Activated CD8-positive, alpha-beta T cell treated with anti-CD3 and anti-CD28 coated beads for 36 hours (primary cell): ENCODE data around the gene SDF2. TPM values are rescaled to one million over a fixed set of nuclear protein-coding genes. Genes with fewer than 3 reads are reported as not detected.

Experiments
- ATAC-seq: fragments of 200-7000 bp; cut with Tn5 transposase; one replicate; pipeline ENCODE4 v1.10.0; 2021; ENCODE audit warnings: mild to moderate bottlenecking, moderate library complexity
- CTCF ChIA-PET: fragments of 350-600 bp; sonication (Branson Sonifier 250); formaldehyde crosslinking; loops from one replicate; lab custom pipeline; 2021; ENCODE audit warnings: antibody characterized with exemption; lab: Charles Lee
- POLR2A ChIA-PET: fragments of 350-600 bp; sonication (Branson Sonifier 250); formaldehyde crosslinking; loops from one replicate; lab custom pipeline; 2021; ENCODE audit warnings: antibody characterized with exemption; lab: Charles Lee
- DNase-seq: peaks from one replicate; pipeline ENCODE4 v3.0.0-alpha.2; 2020
- H3K27ac Mint-ChIP-seq: one replicate; pipeline ENCODE4 v1.8.0; 2021; ENCODE audit warnings: mild to moderate bottlenecking, mixed read lengths
- H3K27me3 Mint-ChIP-seq: one replicate; pipeline ENCODE4 v1.8.0; 2021; ENCODE audit warnings: mixed read lengths
- H3K36me3 Mint-ChIP-seq: one replicate; pipeline ENCODE4 v1.8.0; 2021; ENCODE audit warnings: low read depth, mixed read lengths
- H3K4me1 Mint-ChIP-seq: one replicate; pipeline ENCODE4 v1.8.0; 2021; ENCODE audit warnings: low read depth, mixed read lengths
- H3K4me3 Mint-ChIP-seq: one replicate; pipeline ENCODE4 v1.8.0; 2021; ENCODE audit warnings: mild to moderate bottlenecking, moderate library complexity, mixed read lengths
- H3K9me3 Mint-ChIP-seq: one replicate; pipeline ENCODE4 v1.8.0; 2021; ENCODE audit warnings: mixed read lengths
- intact Hi-C: fragments of 100-400 bp; cut with micrococcal nuclease; formaldehyde crosslinking; loops from one replicate; pipeline ENCODE4 v1.10.0; 2022
- total RNA-seq, 2 experiments: library from RNA; stranded (reverse); gene quantifications; one replicate each; pipeline ENCODE4 v1.2.3, GENCODE V29; 2021
- TF ChIP-seq, protein P1 (sequence below): fragments of 200-600 bp; IDR thresholded peaks from one replicate; pipeline ENCODE4 v1.8.0; 2022; ENCODE audit warnings: antibody characterized with exemption, mild to moderate bottlenecking

Gene SDF2
- total RNA-seq, 2 experiments from 2014 or later = 37.4 to 39.0 TPM

DNA sequence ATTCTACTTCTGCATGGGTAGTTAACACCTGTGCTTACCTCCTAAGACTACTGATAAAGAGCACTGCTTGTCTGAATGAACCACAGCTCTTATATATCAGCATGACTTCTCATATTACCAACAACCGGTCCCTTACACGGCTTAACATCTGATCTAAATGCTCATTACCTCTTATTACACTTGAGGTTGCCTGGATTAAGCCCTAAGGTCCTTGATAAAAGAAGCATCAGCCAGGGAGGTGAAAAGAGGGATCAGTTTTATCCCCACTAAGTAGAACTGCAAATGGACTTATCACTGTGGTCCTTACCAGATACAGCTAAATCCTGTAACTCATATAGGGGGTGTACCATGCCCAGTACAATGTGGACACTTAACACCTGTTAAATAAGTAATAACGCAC is 39.5 kb downstream of the SDF2 start:
- Mint-ChIP-seq H3K27ac (no peak overlapping the region), H3K4me3 (no peak overlapping the region), H3K4me1 (peaks cover 3% of the 10 kb centered on the region), H3K36me3 (peaks cover 59% of the 10 kb centered on the region), H3K9me3 (no peaks in the 10 kb centered on the region), H3K27me3 (no peaks in the 10 kb centered on the region)
- TF ChIP-seq, protein P1, sequence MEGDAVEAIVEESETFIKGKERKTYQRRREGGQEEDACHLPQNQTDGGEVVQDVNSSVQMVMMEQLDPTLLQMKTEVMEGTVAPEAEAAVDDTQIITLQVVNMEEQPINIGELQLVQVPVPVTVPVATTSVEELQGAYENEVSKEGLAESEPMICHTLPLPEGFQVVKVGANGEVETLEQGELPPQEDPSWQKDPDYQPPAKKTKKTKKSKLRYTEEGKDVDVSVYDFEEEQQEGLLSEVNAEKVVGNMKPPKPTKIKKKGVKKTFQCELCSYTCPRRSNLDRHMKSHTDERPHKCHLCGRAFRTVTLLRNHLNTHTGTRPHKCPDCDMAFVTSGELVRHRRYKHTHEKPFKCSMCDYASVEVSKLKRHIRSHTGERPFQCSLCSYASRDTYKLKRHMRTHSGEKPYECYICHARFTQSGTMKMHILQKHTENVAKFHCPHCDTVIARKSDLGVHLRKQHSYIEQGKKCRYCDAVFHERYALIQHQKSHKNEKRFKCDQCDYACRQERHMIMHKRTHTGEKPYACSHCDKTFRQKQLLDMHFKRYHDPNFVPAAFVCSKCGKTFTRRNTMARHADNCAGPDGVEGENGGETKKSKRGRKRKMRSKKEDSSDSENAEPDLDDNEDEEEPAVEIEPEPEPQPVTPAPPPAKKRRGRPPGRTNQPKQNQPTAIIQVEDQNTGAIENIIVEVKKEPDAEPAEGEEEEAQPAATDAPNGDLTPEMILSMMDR = no peak
- POLR2A ChIA-PET = interaction anchor here (0.6 to 1.6 kb wide), 5 partner anchors 11 to 42 kb away, joined by 3 to 7 read pairs (median 3); no protein-coding TSS in a partner anchor
- CTCF ChIA-PET = interaction anchor here (1.1 to 1.3 kb wide), 3 partner anchors 9 to 205 kb away, joined by 3 to 4 read pairs (median 3); partner anchors contain the start of gene BLTP2
- intact Hi-C loops = no loop called here
- no peak for DNase-seq
- ATAC-seq = no peak

DNA sequence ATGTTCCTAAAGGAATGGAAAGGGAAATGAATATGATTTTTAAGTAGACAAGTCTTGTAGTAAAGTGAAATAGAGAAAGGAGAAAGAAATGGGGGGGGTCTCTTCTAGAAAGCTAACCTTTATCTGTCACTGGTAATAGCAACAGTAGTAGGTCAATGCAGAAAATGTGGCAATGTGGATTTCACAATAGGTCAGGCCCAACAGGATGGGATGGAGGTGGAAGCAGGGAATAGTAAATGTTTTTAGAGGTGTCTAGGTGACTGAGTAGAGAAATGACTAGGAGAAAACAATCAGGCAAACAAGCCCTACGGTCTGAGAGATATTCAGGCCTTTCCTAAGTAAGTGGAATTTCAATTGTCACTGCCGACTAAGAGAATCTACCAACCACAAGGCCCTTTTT is 41.7 kb downstream of the SDF2 start:
- Mint-ChIP-seq H3K4me3 (no peak overlapping the region), H3K36me3 (peaks cover 57% of the 10 kb centered on the region), H3K4me1 (no peaks in the 10 kb centered on the region), H3K27me3 (no peaks in the 10 kb centered on the region), H3K9me3 (no peaks in the 10 kb centered on the region), H3K27ac (no peak overlapping the region)
- ATAC-seq = no peak
- ChIA-PET CTCF (interaction anchor here (1.2 to 1.4 kb wide), 2 partner anchors 28 to 49 kb away, joined by 3 to 4 read pairs; partner anchors contain the start of gene PIGS), POLR2A (interaction anchor here (0.8 to 2.1 kb wide), 4 partner anchors 8 to 25 kb away, joined by 3 to 7 read pairs (median 4); partner anchors contain the start of gene BLTP2)
- intact Hi-C loops = no loop called here
- TF ChIP-seq, protein P1 = no peak
- DNase-seq = no peak

DNA sequence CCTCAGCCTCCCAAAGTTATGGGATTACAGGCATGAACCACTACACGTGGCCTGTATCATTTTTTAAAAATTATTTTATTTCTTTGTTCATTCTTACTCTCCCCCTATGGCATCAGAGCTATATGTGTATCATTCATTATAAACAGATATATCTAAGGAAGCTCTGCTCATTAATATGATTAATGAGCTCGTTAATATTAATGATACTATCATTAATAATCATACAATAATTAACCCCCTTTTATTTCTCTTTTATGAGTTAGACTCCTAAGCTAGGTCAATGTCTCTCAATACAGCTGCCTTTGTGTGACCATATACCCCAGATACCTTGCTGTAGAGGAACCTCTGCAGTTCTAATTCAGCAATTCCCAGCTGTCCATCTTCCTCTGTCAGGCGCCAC is 43.2 kb downstream of the SDF2 start:
- CTCF ChIA-PET = interaction anchor here (0.9 to 1.2 kb wide), 2 partner anchors 26 to 28 kb away, joined by 4 to 5 read pairs; no protein-coding TSS in a partner anchor
- H3K4me1 Mint-ChIP-seq = no peaks in the 10 kb centered on the region
- no peak overlapping the region for H3K27ac Mint-ChIP-seq
- POLR2A ChIA-PET = interaction anchor here (0.6 to 1.3 kb wide), 5 partner anchors 8 to 523 kb away, joined by 3 to 4 read pairs (median 3); partner anchors contain the start of genes ALDOC and BLTP2
- DNase-seq = no peak
- intact Hi-C loops = no loop called here
- H3K4me3 Mint-ChIP-seq = no peak overlapping the region
- ATAC-seq = no peak
- H3K9me3 Mint-ChIP-seq = no peaks in the 10 kb centered on the region
- TF ChIP-seq, protein P1 = no peak
- H3K27me3 Mint-ChIP-seq = no peaks in the 10 kb centered on the region
- peaks cover 65% of the 10 kb centered on the region for H3K36me3 Mint-ChIP-seq

DNA sequence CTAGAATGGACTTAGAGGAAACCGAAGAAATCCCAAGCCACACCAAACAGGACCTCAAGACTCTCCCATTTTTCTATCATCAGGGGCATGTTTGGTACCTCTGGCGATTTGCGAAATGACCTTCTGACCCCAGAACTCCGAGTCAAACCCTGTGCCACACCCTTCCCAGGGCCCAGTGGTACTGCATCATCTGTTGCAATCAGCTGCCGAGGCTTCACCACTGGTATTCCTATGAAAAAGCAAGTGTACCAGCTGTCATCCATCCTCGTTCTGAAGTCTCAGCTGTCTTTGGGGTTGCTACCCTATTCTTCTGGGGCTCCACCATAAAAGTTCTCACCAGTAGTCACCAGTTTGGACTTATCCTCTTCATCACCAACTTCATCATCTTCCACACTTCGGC is 45.4 kb downstream of the SDF2 start:
- no peak overlapping the region for H3K4me3 Mint-ChIP-seq
- no peaks in the 10 kb centered on the region for H3K27me3 Mint-ChIP-seq
- ChIA-PET CTCF (interaction anchor here (1.1 kb wide), 1 partner anchor 30 kb away, joined by 3 read pairs; no protein-coding TSS in a partner anchor), POLR2A (interaction anchor here (0.5 to 1.0 kb wide), 3 partner anchors 17 to 45 kb away, joined by 3 to 4 read pairs (median 3); partner anchors contain the start of genes PIGS and SPAG5)
- no peak for DNase-seq
- no peak for ATAC-seq
- H3K36me3 Mint-ChIP-seq = peaks cover 58% of the 10 kb centered on the region
- TF ChIP-seq, protein P1 = no peak
- H3K4me1 Mint-ChIP-seq = no peaks in the 10 kb centered on the region
- H3K9me3 Mint-ChIP-seq = no peaks in the 10 kb centered on the region
- H3K27ac Mint-ChIP-seq = no peak overlapping the region
- intact Hi-C loops = no loop called here

DNA sequence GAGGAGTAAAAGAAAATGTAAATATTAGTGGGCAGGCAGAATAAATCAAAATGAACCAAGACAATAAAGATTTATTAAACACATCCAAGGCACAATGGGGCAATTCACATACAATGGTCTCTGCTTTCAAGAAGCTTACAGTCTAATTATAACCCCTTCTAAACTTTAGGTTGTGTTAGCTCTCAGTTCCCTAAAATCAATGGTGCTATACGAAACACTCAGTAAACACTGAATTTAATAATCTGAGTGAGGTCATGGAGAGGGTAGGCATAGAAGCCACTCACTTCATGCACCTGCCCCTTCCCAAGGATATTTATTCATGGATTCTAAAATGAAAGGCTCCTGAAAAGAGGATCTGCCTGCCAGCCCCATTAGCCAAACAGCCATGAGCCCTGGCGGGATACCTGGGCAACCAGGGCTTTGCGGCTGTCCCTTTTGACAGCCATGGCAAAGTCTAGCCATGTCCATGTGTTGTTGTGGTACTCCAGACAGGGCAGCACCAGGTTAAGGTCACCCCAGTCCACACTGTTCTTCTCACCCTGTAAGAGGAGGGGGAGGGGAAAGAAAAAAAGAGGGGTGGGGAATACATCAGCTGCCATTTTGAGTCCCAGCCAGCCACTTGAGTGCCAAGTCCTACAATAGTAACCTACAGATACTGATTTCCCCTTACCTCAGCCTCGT is 46.3 kb downstream of the SDF2 start:
- TF ChIP-seq, protein P1 = no peak
- intact Hi-C loops = no loop called here
- no peak for ATAC-seq
- Mint-ChIP-seq H3K9me3 (no peaks in the 10 kb centered on the region), H3K27ac (no peak overlapping the region), H3K36me3 (peaks cover 55% of the 10 kb centered on the region), H3K4me3 (no peak overlapping the region), H3K27me3 (no peaks in the 10 kb centered on the region), H3K4me1 (no peaks in the 10 kb centered on the region)
- ChIA-PET CTCF (interaction anchor here (1.2 to 1.4 kb wide), 2 partner anchors 17 to 53 kb away, joined by 3 read pairs; no protein-coding TSS in a partner anchor), POLR2A (interaction anchor here (1.1 to 1.2 kb wide), 2 partner anchors 16 to 35 kb away, joined by 3 read pairs; no protein-coding TSS in a partner anchor)
- no peak for DNase-seq
